PC-9 (cell line): ENCODE results near the gene TMEM203. TPM values are rescaled to one million over a fixed set of nuclear protein-coding genes. Genes with fewer than 3 reads are reported as not detected.
A peak's percentile ranks its signal among the peaks of the same experiment; 100 is the strongest.

Experiments
- BruUV-seq: library from RNA; stranded (reverse); fragments of 400-500 nt; replicated peaks from 2 replicates; lab custom pipeline; 2021; lab: Mats Ljungman, UMichigan
- CTCF ChIA-PET: fragments of 300-600 bp; sonication (Branson Sonifier 250); formaldehyde crosslinking; loops from one replicate; lab custom pipeline; 2022; ENCODE audit warnings: antibody characterized with exemption; lab: Charles Lee
- POLR2A ChIA-PET: fragments of 300-600 bp; sonication (Branson Sonifier 250); formaldehyde crosslinking; loops from one replicate; lab custom pipeline; 2022; ENCODE audit warnings: antibody characterized with exemption; ENCODE audit not compliant: unreplicated experiment; lab: Charles Lee
- DNase-seq, 2 experiments: peaks; one replicate each; pipeline versions ENCODE4 v3.0.0 to v3.0.0-alpha.2; 2015 to 2022; ENCODE audit warnings: mixed read lengths in 1 of 2
- H2AFZ ChIP-seq: fragments of 200-600 bp; sonication (generic); 2 replicates; pipeline ENCODE4 v1.8.1; 2017; ENCODE audit warnings: antibody characterized with exemption
- H3F3A ChIP-seq: fragments of 200-600 bp; sonication (generic); 2 replicates; pipeline ENCODE4 v1.8.1; 2017; ENCODE audit warnings: antibody characterized with exemption, mild to moderate bottlenecking, low read depth; ENCODE audit not compliant: insufficient read depth
- H3K27ac ChIP-seq: fragments of 200-600 bp; sonication (generic); 2 replicates; pipeline ENCODE4 v1.6.1; 2016; ENCODE audit warnings: mixed run types
- H3K27me3 ChIP-seq: fragments of 200-600 bp; sonication (generic); 2 replicates; pipeline ENCODE4 v1.6.1; 2016; ENCODE audit warnings: low read depth, mixed run types; ENCODE audit not compliant: insufficient read depth
- H3K36me3 ChIP-seq: fragments of 200-600 bp; sonication (generic); 2 replicates; pipeline ENCODE4 v1.6.1; 2016; ENCODE audit warnings: low read depth, mixed run types
- H3K4me1 ChIP-seq: fragments of 200-600 bp; sonication (generic); replicated peaks from 2 replicates; pipeline ENCODE4 v1.6.1; 2016; ENCODE audit warnings: mixed run types; ENCODE audit not compliant: insufficient read depth
- H3K4me2 ChIP-seq: fragments of 200-600 bp; sonication (generic); 2 replicates; pipeline ENCODE4 v1.6.1; 2017; ENCODE audit warnings: mixed run types
- H3K4me3 ChIP-seq: fragments of 200-600 bp; sonication (generic); 2 replicates; pipeline ENCODE4 v1.6.1; 2016; ENCODE audit warnings: mixed run types
- H3K79me2 ChIP-seq: fragments of 200-600 bp; sonication (generic); 2 replicates; pipeline ENCODE4 v1.6.1; 2017; ENCODE audit warnings: low read depth, mixed run types
- H3K9me2 ChIP-seq: fragments of 200-600 bp; sonication (generic); 2 replicates; pipeline ENCODE4 v1.8.1; 2017; ENCODE audit warnings: mild to moderate bottlenecking; ENCODE audit not compliant: insufficient read depth
- H3K9me3 ChIP-seq: fragments of 200-600 bp; sonication (generic); 2 replicates; pipeline ENCODE4 v1.8.1; 2016; ENCODE audit warnings: low read depth; ENCODE audit not compliant: insufficient read depth
- H4K20me1 ChIP-seq: fragments of 200-600 bp; sonication (generic); 2 replicates; pipeline ENCODE4 v1.8.1; 2017; ENCODE audit not compliant: insufficient read depth
- EZH2 ChIP-seq: fragments of 200-600 bp; sonication (generic); IDR thresholded peaks from 2 replicates; pipeline ENCODE4 v1.8.0; 2017; ENCODE audit warnings: antibody characterized with exemption, low read depth
- intact Hi-C: fragments of 100-400 bp; cut with micrococcal nuclease; formaldehyde crosslinking; loops from one replicate; pipeline ENCODE4 v1.10.0; 2022; ENCODE audit not compliant: unreplicated experiment
- total RNA-seq: library from RNA; stranded (reverse); gene quantifications from 2 replicates; pipeline ENCODE4 v1.2.3, GENCODE V29; 2021
- TF ChIP-seq, protein P1 (sequence below): fragments of 200-600 bp; sonication (generic); conservative IDR thresholded peaks from 2 replicates; pipeline ENCODE4 v1.6.1; 2017; ENCODE audit warnings: mixed run types, antibody characterized with exemption, mild to moderate bottlenecking, moderate library complexity

Gene TMEM203
- total RNA-seq, 1 experiment from 2014 or later = 45.5 TPM

DNA sequence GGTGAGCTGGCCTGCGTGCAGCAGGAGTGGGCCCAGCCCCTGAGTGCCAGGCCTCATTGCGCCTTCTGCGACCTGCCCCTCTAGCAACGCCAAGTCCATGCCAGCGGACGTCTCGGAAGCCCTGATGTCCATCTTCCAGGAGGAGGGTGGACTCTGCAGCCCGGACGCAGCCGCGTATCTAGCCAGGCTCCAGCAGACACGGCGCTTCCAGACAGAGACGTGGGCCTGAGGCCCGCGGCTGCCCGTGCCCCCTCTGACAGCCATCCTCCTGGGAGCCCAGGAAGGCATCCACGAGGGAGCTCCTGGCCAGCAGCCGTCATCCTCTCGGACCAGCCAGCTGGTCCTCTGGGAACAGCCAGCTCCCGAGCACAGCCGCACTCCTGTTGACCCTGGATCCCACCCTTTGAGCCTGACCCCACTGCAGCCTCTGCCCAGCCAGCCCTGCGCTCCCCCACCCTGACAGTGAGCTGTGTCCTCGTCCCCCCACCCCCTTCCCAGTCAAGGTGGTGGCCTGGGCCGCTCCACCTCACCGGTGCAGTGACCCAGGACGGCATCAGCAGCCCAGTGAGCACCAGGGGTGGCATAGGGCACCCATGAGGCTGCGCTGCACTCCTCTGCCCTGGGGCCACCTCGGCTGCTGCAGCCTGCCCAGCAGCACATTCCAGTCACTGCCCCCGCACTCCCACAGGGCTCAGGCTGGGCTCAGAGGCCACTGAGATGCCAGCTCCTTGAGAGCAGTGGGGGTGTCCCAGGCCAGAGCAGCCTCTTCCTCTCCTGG, 10.9 kb upstream of the TMEM203 start:
- Histone ChIP-seq H3K4me2 (peak overlapping the region; percentile 72), H3K9me2 (no peaks in the 10 kb centered on the region), H3K36me3 (no peaks in the 10 kb centered on the region), H4K20me1 (no peaks in the 10 kb centered on the region; the same call in 1 of the 2 replicates), H3K27me3 (no peaks in the 10 kb centered on the region), H2AFZ (no peak overlapping the region), H3K9me3 (no peaks in the 10 kb centered on the region), H3K79me2 (no peaks in the 10 kb centered on the region), H3K27ac (no peak overlapping the region), H3F3A (peaks cover 28% of the 10 kb centered on the region), H3K4me3 (no peak overlapping the region), H3K4me1 (peaks cover 26% of the 10 kb centered on the region)
- CTCF ChIA-PET = interaction anchor here (0.6 to 1.0 kb wide), 3 partner anchors 20 to 94 kb away, joined by 3 read pairs; no protein-coding TSS in a partner anchor
- intact Hi-C loops = loop anchor here (2.0 kb wide), 1 partner anchor 16 kb away; the partner anchor contains the start of gene TPRN
- no TSS peak for BruUV-seq
- POLR2A ChIA-PET = interaction anchor here (0.6 kb wide), 4 partner anchors 15 to 432 kb away, joined by 3 to 5 read pairs (median 4); no protein-coding TSS in a partner anchor
- DNase-seq = no peak
- TF ChIP-seq, protein P1, sequence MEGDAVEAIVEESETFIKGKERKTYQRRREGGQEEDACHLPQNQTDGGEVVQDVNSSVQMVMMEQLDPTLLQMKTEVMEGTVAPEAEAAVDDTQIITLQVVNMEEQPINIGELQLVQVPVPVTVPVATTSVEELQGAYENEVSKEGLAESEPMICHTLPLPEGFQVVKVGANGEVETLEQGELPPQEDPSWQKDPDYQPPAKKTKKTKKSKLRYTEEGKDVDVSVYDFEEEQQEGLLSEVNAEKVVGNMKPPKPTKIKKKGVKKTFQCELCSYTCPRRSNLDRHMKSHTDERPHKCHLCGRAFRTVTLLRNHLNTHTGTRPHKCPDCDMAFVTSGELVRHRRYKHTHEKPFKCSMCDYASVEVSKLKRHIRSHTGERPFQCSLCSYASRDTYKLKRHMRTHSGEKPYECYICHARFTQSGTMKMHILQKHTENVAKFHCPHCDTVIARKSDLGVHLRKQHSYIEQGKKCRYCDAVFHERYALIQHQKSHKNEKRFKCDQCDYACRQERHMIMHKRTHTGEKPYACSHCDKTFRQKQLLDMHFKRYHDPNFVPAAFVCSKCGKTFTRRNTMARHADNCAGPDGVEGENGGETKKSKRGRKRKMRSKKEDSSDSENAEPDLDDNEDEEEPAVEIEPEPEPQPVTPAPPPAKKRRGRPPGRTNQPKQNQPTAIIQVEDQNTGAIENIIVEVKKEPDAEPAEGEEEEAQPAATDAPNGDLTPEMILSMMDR = no peak
- no peak for TF ChIP-seq EZH2

DNA sequence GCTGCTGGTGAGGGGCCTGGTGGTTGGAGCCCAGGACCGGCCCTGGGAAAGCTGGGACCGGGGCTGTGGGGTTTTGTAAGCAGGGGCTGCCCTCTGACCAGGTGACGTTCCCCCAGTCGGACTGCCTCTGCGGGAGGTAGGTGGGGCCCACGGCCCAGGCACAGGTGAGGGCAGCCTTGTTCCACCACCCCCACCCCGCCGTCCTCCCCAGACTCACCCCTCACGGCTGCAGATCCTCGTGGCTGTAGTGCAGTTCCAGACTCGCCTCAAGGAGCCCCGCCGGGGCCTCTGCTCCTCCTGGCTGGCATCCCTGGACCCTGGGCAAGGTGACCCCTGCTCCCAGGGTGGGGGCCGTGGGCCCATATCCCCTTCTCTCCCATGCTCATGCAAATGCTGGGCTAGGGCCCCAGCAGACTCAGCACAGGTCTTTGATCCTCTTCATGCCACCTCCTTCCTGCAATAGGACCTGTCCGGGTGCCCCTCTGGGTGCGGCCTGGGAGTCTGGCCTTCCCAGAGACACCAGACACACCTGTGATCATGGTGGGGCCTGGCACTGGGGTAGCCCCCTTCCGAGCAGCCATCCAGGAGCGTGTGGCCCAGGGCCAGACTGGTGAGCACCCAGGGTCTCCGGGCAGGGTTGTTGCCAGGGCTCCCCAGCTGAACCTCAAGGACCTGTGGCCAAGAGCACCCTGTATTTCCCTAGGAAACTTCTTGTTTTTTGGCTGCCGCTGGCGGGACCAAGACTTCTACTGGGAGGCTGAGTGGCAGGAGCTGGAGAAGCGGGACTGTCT, 9.9 kb upstream of the TMEM203 start:
- peaks cover 26% of the 10 kb centered on the region for H3K4me1 ChIP-seq
- H3K27me3 ChIP-seq = no peaks in the 10 kb centered on the region
- H3K9me2 ChIP-seq = no peaks in the 10 kb centered on the region
- H2AFZ ChIP-seq = no peak overlapping the region
- no peaks in the 10 kb centered on the region for H3K79me2 ChIP-seq
- H3F3A ChIP-seq = peaks cover 23% of the 10 kb centered on the region
- no TSS peak for BruUV-seq
- no peak overlapping the region for H3K4me2 ChIP-seq
- H3K4me3 ChIP-seq = no peak overlapping the region
- ChIA-PET CTCF (no interaction called here), POLR2A (interaction anchor here (0.6 kb wide), 1 partner anchor 431 kb away, joined by 4 read pairs; no protein-coding TSS in a partner anchor)
- no peak for DNase-seq
- H3K36me3 ChIP-seq = no peaks in the 10 kb centered on the region
- TF ChIP-seq, protein P1 = no peak
- no peak for TF ChIP-seq EZH2
- intact Hi-C loops = no loop called here
- H4K20me1 ChIP-seq = no peaks in the 10 kb centered on the region; the same call in 1 of the 2 replicates
- no peaks in the 10 kb centered on the region for H3K9me3 ChIP-seq
- H3K27ac ChIP-seq = no peak overlapping the region

DNA sequence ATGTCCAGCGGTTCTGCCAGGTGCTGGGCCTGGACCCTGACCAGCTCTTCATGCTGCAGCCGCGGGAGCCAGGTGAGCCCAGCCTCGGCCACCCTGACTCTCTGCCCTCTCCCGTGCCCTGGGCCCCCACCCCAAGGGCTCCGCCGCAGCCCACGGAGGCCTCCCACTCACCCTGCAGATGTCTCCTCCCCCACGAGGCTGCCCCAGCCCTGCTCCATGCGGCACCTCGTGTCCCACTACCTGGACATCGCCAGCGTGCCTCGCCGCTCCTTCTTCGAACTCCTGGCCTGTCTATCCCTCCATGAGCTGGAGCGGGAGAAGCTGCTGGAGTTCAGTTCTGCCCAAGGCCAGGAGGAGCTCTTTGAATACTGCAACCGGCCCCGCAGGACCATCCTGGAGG, 9.2 kb upstream of the TMEM203 start:
- Histone ChIP-seq H2AFZ (no peak overlapping the region), H3K9me3 (no peaks in the 10 kb centered on the region), H3K4me2 (no peak overlapping the region), H3K4me3 (no peak overlapping the region), H3K4me1 (peaks cover 26% of the 10 kb centered on the region), H3K9me2 (no peaks in the 10 kb centered on the region), H3F3A (peaks cover 20% of the 10 kb centered on the region), H3K27ac (no peak overlapping the region), H3K36me3 (no peaks in the 10 kb centered on the region), H3K79me2 (no peaks in the 10 kb centered on the region), H4K20me1 (no peaks in the 10 kb centered on the region; the same call in 1 of the 2 replicates), H3K27me3 (no peaks in the 10 kb centered on the region)
- no TSS peak for BruUV-seq
- CTCF ChIA-PET = no interaction called here
- intact Hi-C loops = no loop called here
- POLR2A ChIA-PET = no interaction called here
- TF ChIP-seq, protein P1 = no peak
- TF ChIP-seq EZH2 = no peak
- DNase-seq = no peak
